HT1080 (cell line): ENCODE results near the gene TICAM2. TPM values are rescaled to one million over a fixed set of nuclear protein-coding genes. Genes with fewer than 3 reads are reported as not detected.
"Not testable (repeated sequence)": the region's sequence is repeated elsewhere in the genome, so short reads cannot be mapped to it uniquely, and the experiment has no call there.

Source experiments
- DNase-seq: peaks from one replicate; pipeline ENCODE4 v3.0.0-alpha.2; 2015; ENCODE audit warnings: low read depth
- polyA plus RNA-seq, 2 experiments: library from polyadenylated mRNA; depleted of rRNA; stranded (reverse); fragments of >200 nt; gene quantifications; 2 replicates each; pipeline ENCODE4 v1.2.3, GENCODE V29; 2015
- total RNA-seq: library from RNA; depleted of rRNA; stranded (reverse); fragments of >200 nt; shearing (Covaris generic); gene quantifications from 2 replicates; pipeline ENCODE4 v1.2.3, GENCODE V29; 2014; rRNA removed

The TICAM2 gene, protein sequence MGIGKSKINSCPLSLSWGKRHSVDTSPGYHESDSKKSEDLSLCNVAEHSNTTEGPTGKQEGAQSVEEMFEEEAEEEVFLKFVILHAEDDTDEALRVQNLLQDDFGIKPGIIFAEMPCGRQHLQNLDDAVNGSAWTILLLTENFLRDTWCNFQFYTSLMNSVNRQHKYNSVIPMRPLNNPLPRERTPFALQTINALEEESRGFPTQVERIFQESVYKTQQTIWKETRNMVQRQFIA
- total RNA-seq = 2.4 and 2.7 TPM in 2 replicates
- polyA plus RNA-seq (2015; cell fraction: cytosol; rRNA removed) = 1.7 and 1.8 TPM in 2 replicates
- 1.5 and 1.7 TPM in 2 replicates for polyA plus RNA-seq (2015; cell fraction: nucleus; rRNA removed)

DNA sequence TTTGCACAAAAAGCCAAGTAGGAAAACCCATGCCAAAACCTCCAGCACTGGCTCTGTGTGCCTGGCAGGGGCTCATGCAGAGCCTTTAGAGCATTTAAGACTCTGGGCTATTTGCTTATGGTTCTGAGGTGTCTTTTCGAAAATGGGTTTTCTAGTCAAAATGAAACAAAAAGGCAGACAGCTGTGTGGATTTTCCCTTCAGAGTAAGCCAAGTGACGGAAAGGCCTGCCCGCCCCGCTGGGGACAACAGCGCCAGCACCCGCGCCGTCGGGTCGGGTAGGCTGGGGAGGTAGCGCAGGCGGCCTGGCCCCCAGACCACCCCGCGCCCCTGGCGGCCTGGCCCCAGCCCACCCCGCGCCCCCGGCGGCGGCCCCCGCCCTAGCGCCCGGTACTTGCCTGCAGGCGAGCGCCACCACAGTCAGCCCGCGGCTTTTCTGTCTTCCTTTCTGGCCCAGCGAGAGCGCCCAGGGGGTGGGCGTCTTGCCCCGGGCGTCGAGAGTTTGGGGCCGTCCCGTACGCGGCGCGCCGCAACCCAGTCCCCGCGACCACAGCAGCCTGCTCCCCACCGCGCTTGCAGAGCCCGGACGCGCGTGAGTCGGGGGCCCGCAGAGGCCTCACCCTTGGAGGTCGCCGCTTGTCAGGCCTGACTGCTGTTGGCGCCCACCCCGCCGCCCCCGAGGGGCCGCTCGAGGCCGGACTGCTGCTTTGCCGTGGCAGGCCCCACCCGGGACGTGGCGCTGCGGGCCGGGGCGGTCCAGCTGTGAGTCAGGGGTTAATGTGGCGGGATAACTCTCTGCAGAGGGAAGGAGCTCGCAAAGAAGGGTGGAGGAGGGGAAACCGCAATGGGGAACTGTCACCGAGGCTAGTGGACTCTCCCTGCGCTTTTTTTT lies at the start of gene TICAM2:
Gene TICAM2 (minus strand): TSS at position 779 of the 890 bp plus-strand sequence. CDS start 21,223 bp downstream, outside the sequence.
- peak; percentile 58 for DNase-seq

DNA sequence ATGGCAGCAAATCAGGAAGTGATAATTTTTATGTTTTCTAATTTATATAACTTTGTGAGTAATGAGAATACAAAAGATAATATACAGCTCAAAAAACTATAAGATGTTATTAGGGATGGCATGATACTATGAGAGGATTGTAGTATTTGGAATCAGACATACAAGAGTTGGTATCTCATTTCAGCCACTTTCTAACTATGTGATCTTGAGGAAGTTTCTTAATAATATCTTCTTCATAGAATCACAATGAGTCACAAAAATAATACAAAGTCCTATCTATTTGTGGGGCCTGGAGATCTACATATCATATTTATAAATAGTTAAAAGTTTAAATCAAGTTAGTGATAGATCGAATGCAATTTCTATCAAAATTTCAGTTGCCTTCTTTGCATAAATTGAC lies 47.3 kb upstream of the TICAM2 start:
- no peak for DNase-seq

DNA sequence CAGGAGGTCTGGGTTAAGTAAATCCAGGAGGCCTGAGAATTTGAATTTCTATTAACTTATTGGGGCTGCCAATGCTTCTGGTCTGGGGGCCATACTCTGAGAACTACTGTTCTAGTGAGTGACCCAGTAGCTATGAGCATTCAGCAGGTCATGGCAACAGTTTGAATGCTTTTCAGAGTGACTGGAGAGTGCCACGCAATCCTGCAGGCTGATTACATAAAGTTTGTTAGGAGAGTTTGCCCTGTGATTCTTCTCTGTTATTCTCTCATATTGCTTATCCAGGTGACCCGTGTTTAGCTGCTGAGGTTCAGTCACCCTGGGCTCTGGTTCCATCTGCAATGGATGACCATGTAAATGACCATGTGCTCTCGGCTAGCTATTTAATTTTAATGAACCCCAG lies 45.8 kb upstream of the TICAM2 start:
- DNase-seq = no peak

DNA sequence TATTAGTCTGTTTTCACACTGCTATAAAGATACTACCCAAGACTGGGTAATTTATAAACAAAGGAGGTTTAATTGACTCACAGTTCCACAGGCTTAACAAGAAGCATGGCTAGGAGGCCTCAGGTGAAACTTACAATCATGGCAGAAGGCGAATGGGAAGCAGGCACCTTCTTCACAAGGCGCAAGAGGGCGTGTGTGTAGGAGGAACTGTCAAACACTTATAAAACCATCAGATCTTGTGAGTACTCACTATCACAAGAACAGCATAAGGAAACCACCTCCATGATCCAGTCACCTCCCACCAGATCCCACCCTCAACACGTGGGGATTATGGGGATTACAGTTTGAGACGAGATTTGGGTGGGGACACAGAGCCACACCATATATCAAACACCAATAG lies 43.1 kb upstream of the TICAM2 start:
- DNase-seq = not testable (repeated sequence)

DNA sequence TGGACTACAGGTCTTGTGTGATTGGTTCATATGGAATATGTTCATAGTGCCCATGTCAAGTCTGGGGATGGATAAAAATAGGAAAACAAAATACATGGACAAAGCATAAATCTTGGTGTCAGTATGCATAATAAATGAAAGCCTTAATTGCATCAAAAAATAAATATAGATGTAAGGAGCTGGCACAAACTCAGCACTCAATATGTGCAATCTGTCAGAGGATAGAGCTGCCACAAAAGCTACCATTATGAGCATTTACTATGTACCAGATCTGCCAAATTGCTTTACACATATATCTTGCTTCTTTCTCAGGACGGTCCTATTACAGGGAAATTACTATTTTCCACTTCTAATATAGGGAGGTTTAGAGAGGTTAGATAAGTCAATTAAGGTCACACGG lies 41.8 kb upstream of the TICAM2 start:
- DNase-seq = no peak

DNA sequence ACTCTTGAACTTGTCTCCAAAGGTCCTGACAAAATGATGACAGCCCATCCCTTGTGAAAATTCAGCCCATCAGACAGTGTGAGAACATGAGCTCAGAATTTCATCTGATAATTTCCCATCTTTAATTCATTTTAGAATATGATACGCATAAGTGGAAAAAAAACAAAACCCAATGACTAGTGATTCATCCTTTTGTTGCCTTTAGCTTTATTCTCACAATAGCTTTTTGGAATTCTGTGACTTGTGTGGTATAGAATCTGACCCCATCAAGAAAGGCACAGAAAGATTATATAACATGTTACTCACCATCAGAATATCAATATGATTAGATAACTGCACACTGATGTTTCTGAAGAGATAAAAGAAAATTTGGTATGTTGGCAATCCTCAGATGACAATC lies 39.7 kb upstream of the TICAM2 start:
- no peak for DNase-seq

DNA sequence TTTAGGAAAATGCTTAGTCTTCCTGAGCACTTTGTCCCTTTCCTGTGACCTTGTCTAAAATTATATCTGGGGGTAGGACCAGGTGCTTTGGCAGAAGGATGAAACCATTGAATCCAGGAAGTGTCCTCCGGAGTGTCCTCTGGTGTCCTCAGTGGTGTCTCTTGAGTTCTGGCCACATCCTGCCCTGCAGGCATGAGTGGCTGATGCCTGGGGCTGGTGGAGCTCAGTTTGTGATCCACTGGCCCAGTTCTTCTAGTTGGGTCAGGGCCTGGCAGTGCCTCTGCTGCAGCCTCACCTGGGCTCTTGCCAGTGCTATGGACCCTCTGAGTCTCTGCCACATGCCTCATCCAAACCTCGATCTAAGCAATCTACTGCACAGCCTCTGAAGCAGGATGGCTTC lies 38.0 kb upstream of the TICAM2 start:
- no peak for DNase-seq

DNA sequence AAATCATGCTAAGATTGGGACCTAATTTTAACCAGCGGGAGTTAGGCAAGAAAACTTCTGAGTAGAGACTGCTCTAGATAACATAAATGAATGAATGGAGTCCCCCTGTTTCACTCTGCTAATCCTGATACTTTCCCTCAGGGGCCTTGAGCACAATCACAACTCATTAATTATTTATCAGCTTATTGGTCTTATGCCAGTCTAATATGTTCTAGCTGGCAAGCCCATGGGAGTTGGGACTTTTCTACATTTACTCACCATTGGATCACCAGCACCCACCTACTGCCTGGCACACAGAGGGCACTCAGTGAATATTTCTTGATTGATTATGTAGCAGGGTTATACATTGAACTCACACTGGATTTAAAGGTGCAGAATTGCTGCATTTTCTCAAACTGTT lies 37.1 kb upstream of the TICAM2 start:
- no peak for DNase-seq

DNA sequence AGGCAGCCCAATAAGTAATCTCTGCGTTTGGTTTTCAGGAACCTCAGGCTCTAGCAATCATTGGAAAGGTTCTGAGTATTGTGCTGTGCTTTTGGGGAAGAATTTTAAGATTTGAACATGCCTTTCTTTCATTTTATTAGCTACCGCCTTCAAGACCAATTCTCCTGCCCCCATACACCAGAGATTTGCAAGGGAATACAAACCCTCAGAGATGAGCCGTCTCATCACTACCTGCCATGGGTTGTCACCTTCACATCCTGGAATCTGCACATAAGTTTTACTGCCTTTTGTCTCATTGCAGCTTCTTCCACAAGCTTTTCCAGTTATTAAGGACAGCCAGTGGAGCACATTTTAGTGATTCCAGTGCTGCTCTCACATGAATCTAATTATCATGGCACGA lies 35.2 kb upstream of the TICAM2 start:
- no peak for DNase-seq

DNA sequence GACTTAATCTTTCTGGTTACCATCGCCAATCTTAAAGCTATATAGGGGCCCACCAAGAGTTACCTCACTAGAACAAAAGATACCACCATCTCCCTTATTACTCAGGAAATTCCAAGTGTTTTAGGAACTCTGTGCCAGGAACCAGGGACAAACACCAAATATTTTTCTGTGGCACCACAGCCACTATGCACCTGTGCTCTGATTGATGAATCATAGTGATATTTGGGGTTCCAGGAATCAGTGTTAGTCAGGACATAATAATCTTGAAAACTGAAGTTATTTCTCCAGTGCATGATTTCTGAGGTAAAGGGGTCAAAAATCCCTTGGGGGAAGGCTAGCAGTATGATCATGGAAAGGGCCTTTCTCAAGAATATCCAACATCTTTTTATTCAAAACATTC lies 33.7 kb upstream of the TICAM2 start:
- no peak for DNase-seq

DNA sequence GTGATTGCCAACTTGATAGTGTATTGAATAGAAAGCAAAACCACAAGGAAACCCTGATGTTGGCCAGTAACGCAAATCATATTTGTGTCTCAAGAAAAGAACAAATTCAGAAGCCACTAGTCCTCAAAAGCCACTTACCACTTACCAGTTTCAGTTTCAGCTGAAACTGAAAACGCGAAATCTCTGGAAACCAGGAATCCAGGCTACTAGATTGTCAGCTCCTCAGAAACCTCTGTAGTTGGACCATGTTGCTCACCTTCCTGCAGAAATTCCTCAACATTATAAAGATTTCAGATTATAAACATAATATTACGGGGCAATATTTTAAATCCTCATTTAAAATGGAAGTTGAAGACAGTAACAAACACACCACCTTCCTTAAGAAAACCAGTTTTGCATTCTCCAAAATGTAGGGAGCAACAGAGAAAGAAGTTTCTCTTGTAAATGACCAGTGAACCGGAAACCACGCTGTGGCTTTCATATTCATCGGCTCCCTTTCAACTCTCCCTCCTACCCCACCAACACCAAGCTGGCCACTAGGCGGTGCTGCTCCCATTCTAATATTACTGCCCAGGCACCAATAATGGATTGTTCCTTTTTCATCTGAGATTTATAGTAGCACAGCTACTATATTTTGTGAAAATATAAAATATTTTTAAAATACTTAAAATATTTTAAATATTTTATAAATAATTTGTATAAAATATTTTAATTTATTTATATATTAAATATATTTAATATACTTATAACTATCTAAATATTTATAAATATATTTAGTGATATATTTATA lies 32.3 kb upstream of the TICAM2 start:
- DNase-seq = peak; percentile 85

DNA sequence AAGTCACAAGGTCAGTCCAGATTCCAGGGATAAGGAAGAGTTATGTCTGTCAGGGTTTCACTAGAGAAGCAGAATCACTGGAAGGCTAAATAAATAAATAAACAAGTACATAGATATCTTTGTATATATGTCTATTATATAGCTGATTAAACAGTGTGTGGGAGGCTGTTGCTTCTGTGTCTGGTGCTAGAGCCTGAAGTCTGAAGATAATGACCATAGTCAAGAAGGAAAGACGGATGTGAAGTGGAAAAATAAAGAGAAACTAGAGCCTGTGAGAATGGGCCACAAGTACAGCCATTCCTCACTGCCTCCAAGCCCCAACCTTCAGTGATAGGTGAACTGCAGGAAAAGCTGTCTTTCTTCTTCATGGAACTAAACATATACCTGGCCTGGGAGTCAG lies 27.6 kb upstream of the TICAM2 start:
- no peak for DNase-seq

DNA sequence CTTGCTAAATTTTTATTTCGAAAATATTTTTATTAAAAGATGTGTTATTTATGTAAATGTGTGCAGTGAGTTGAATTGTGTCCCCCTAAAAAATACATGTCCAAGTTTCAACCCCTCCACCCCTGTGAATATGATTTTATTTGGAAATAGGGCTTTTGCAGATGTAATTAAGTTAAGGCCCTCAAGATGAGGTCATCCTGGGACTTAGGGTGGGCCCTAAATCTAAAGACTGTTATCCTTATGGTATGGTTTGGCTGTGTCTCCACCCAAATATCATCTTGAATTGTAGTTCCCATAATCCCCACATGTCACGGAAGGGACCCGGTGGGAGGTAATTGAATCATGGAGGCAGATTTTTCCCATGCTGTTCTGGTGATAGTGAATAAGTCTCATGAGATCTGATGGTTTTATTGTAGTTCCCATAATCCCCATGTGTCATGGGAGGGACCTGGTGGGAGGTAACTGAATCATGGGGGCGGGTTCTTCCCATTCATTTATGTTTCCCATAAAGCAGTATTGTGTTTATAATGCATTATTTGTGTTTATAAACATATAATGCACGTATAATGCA lies 25.1 kb upstream of the TICAM2 start:
- DNase-seq = no peak

DNA sequence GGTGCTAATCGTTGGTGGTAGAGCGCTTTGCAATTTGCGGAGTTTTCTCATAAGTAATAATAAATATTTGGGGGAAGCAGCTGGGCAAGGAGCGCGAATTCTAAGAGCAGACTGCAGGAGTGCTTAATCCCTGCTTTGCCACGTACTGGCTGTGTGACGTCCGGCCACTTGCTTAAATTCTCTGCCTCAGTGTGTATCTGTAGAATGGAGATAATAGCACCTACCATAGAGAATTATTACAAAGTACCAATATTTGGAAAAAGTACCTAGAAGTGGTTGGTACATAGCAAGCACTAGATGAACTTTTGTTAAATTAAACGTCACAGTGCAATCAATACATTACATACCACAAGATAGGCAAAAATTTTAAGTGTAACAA lies 24.2 kb upstream of the TICAM2 start:
- no peak for DNase-seq

DNA sequence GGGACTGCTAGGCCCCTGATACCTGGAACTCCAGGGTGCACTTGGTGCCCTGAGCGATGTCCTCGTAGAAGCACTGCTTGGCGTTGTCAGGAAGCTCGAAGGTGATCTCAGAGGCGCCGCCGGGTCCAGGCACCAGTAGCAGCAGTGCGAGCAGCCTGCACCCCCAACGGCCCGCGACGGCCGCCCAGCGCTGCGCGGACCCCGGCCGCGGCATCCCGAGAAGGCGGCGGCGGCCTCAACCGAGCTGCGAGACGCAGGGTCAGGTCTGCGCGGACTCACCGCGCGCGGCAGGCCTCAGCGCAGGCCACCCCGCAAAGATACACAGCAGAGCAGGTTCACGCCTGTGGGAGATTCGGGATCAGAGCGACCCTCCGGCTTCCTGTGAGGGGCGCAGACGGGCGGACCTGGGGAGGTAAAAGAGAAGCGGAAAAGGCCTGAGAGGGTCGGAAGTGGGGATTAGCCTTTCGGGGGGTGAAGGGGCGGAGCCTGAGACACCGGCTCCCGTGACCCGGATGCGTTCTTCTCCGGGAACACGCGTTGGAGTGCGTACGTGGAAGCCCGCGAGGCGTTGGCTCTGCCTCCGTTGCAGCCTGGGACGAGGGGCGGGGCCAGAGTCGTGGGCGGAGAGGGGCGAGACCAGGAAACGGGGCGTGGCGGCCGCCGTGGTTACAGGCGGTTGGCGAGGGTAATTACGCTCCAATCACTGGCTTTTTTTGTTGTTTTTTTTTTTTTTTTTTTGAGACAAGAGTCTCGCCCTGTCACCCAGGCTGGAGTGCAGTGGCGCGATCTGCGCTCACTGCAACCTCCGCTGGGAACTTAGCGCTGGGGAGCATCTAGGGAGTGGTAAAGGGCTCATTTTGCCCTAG lies 23.5 kb upstream of the TICAM2 start, which contains the start of gene TMED7:
Gene TMED7 (minus strand): TSS at position 458 of the 866 bp plus-strand sequence. CDS start 244 bp downstream, at position 214.
- peak; percentile 98 for DNase-seq

DNA sequence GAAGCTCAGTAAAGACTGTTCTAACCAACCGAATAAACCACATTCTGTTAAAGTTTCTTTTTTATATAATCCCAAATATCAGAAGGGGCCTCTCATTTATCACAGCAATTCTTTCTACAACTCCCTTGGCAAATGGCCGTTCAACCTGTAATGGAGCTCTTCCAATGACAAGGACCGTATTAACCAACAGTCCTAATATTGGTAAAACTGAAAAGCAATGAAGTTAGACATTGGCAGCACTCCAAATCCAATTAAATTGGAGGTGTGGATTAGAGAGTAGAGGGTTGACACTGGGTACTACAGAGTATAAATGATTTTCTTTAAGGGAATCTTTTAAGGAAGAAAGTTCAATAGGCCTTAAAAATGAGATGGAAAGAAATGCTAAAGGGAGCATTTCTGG lies 22.7 kb upstream of the TICAM2 start:
- no peak for DNase-seq

DNA sequence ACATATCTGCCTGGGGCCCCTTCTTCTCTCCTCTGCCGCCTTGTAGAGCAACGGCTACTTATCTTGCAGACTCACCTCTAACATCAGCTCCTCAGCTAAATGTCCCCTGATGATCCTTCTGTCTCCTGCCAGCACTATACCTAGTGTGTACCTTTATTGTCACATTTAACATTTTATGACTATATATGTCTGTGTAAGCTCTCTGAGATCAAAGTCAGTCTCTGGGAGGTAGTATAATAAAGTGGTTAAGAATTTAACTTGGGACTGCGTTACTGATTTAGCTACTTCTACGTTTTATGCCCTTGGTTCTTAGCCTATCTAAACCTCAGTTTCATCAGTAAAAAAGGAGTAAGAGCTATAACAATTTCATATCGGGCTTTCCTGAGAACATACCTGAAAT lies 21.4 kb upstream of the TICAM2 start:
- DNase-seq = no peak

DNA sequence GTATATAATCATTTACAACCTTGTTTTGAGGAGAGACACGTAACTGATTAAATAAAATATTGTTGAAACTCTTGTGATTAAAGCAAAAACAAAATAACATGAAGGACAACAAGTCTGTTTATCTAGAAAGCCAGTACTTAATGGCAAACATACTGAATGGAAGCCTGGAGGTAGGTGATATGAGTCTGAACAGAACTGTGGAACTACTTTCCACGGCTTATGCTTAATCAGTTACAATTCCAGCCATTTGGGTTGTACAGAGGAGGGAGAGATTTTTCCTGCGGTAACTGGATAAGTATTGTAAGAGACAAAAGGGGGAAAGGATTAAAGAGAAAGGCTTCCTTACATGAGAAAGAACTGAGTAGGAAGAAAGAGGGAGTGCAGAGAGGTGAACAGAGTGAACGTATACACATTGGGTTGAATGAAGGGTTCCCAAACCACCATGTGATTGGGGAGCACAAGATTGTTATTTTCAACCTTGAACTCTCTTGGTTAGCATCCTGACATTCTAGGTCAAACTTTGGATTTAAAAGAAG lies 19.2 kb upstream of the TICAM2 start:
- no peak for DNase-seq

DNA sequence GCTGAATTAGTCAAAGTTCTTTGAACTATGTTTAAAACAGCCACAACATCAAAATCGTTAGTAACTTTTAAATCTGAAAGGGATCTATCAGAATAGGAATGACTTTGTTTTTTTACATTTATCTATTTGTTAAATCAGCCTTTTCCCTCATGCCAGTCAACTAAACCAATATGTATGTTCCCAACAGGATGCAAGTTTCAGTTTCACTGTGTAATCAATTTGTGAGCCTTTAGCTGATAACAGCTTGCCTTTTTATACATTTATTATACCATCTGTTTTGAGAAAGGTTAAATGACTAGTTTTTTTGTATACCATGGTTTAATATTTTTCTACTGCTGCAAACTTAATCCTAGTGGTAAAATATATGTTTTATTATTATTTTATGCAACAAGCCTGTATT lies 14.6 kb upstream of the TICAM2 start:
- no peak for DNase-seq

DNA sequence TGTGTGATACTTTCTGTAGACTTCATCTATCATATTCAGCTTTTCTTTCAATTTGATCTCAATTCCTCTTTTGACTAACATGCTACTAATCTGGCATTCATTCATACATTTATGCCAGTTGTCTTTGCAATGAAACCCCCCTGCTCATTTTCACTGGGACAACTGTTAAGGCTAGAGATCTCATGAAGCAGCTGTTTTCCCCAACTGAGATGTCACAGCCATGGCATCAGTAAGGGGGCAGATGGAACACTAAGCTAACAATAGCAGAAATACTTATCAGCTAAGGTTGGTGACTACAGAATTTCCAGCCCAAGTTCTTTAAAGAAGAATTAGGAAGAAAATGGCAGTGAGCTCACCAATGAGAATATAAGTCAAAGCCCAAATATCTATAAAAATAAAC lies 14.2 kb upstream of the TICAM2 start:
- no peak for DNase-seq
